Measurements from ENCODE around the gene CCNO.

DNA sequence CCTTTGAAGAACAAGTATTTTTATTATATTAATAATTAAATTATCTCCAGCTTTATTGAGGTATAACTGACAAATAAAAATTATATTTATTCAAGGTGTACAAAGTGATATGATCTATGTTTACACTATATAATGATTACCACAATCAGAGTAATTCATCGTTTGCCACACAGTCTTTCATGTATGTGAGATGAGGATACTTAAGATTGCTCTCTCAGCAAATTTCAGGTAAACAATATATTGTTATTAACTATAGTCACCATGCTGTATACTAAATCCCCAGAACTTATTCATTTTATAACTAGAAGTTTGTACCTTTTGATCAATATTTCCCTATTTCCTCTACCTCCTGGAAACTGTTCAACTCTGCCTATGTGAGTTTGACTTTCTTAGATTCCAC lies 16.7 kb upstream of the CCNO start:
- TF ChIP-seq CTCF (IDR thresholded peaks at IDR 0.05; ENCODE audit: insufficient read depth, low read length, poor library complexity, severe bottlenecking): no peak
- no peak for TF ChIP-seq EZH2phosphoT487 (conservative IDR thresholded peaks at IDR 0.05; ENCODE audit: low read length)

Data from SU-DHL-6 (cell line).